Hematopoietic multipotent progenitor cell treated with erythropoietin and hydrocortisone succinate and interleukin-3 and kit ligand, for 4 days (in vitro differentiated cells): ENCODE data around the gene DEPP1.
A peak's percentile ranks its signal among the peaks of the same experiment; 100 is the strongest.

Experiments
- DNase-seq: peaks from one replicate; pipeline ENCODE4 v3.0.0-alpha.2; 2015

DEPP1 gene

DNA sequence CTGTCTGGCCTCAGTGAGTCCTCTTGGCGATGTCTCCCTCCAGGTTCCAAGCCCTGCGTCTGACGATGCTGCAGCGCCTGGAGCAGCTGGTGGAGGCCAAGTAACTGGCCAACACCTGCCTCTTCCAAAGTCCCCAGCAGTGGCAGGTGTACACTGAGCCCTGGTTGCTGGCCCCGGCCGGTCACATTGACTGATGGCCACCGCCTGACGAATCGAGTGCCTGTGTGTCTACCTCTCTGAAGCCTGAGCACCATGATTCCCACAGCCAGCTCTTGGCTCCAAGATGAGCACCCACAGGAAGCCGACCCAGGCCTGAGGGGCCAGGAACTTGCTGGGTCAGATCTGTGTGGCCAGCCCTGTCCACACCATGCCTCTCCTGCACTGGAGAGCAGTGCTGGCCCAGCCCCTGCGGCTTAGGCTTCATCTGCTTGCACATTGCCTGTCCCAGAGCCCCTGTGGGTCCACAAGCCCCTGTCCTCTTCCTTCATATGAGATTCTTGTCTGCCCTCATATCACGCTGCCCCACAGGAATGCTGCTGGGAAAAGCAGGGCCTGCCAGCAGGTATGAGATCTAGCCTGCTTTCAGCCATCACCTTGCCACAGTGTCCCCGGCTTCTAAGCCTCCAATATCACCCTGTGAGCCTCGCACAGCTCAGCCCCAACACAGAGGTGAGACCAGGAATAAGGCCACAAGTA lies 14.8 kb upstream of the DEPP1 start:
- DNase-seq: no peak

DNA sequence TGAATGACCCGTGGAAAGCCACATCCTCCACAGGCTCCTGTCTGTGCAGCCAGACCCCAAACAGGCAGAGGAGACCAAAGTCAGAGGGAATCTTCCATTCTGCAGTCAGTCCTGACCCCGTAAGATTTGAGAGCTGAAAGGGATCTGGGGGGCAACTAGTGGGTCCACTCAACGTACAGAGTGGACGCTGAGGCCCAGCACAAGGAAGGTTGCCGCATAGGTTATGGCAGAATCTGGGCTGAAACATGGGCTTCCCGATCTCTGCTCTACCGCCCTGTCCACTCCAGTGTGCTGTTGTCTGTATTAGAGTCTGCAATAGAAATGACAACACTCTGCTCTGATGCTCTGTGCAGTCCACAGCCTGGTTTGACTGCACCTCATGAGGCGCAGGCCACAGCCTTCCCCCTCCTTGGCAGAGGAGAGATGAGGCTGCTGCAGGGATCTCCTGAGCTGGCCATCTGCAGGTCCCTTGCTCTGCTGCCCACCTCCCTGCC lies 14.2 kb upstream of the DEPP1 start:
- DNase-seq: no peak

DNA sequence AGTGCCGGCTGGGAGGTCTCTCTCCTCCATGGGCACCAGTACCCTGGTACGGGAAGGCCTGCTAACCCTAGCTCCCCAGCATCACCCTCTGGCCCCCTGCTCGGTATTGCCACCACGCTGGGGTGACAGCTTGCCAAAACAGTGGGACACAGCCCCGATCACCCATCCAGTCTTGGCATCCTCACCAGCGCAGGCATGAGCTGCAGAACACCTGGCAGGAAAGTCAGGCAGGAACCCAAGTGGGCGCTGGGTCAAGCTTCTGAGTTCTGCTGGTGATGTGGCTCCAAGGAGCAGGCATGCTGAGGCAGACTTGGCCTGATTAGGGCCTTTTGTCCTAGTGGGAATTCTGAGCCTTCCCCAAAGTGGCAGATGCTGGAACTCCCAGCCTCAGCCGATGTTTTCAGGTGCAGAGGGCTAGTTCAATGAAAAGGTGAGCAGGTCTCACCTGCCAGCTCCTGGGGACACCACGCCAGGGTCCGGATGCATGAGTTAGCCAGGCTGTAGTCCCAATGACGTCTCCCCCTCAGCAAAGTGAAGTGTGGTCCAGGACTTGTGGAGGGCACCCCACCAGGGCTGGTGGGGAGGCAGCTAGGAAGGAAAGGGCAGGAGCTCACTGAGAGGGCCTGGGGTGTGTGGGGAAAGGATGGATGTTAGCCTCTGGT lies 13.6 kb upstream of the DEPP1 start:
- DNase-seq: no peak

DNA sequence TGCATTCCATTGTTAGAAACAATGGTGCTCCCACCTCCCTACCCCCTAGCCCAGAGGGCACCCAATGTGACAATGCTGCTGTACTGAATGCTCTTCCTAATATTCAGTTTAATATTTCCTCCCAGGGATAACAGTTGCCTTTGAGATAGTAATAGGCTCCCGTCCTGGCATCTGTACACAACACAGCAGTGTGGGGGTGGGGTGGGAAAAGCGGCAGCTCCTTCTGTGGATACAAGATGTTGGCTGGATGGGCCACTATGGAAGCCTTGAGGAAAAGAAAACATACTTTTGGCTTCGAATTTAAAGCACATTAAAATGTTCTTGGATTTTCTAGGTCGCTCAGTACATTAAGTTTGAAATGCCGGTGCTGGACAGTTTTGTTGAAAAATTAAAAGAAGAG lies 13.0 kb upstream of the DEPP1 start:
- no peak for DNase-seq

DNA sequence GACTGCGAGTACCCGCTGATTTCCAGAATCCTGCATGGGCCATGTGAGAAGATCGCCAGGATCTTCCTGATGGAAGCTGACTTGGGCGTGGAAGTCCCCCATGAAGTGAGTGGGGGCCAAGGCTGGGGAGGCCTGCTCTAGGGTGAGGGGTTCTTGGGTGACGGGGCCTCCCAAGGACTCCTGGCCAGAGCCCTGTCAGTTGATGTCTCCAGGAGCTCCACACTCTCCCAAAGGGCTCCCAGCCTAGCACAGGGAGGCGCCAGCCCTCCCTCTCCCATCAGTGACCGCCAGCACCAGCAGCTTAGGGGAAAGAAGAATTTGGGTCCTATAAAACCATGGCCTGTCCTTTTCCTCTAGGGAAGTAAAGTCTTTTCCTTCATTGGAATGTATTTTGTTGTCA lies 12.4 kb upstream of the DEPP1 start:
- DNase-seq: no peak

DNA sequence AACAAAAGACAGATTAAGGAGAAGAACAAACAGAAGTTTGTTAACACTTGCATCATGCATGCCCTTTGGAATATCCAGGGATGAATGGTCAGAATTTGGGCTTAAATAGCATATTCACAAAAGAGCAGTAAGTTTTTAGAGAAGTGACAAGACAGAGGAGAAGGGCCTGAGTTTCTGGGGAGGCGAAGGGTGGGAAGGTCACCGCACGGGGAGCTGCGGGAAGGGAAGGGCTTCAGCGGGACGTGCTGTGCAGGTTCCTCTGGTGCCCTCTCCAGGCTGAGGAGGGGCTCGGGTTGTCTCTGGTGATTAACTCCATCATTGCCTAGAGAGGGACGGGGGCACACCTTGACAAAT lies 11.7 kb upstream of the DEPP1 start:
- peak; percentile 70 for DNase-seq

DNA sequence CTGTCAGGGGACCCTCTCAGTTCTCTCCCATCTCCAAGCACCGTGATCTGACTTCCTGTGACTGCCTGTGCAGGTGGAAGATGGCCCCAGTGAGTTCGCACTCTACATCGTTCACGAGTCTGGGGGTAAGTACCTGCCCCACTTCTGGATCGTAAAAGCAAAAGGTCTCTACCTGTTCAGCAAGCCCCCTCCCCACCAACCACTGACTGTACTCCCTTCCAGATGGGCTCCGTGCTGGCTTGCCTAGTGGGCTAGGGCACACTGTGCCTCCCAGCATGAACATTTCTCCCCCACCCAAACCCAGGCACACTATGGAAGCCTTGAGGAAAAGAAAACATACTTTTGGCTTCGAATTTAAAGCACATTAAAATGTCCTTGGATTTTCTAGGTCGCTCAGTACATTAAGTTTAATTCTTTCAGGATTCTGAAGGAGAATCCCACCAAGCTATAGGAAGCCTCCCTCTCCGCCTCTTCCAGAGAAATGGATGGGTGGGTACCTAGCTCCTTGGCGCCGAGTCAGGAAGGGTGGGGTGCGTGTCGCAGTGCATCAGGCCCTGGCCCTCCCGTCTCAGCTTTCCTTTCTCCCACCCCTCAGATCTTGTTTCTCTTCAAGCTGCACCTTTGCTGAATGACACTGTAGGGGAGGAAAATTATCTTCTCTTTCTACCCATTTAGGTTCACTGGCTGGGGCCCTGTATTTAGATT lies 11.1 kb upstream of the DEPP1 start:
- DNase-seq: no peak

DNA sequence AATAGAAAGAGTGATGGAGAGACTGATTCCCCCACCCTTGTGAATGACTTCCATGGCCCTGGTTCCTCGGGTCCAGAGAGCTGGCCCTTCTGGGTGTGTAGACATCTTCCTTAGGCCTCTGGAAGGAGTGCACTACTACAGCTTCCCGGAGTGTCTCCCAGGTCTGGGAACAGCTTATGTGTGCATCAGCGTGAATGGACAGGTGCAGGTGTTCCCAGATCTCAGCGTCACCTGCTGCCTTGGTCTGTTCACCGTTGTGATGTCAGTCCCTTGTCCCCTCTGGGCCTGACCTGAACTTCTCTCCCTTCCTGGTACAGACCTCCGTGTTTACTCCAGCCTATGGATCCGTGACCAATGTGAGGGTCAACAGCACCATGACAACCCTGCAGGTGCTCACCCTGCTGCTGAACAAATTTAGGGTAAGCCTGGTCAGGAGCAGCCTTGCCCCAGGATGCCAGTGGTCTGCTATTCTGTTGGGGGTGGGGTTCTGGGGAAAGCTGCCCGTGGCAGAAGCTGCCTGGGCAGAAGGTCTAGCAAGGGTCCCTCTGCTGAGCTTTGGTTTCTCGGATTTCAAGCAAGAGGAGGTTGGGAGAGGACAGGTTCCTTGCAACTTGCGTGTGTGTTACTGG lies 10.5 kb upstream of the DEPP1 start:
- DNase-seq: no peak

DNA sequence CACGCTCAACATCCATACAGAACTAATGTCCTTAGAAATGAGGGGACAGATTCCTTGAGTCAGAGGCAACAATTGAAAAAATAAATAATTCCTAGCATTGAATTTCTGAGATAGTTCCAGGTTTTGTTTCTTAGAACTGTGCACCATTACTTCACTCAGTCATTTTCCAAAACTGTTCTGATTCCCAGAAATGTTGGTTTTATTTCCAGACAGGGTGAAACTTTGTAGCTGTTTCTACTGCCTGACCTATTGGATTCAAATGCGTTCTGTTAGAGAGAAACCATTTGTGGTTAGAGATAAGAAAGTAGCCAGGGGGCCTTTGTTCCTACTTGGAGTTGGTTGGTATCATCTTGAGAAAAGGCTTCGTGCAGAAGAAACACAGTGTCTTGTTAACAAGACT lies 8.1 kb upstream of the DEPP1 start:
- DNase-seq: peak; percentile 84

DNA sequence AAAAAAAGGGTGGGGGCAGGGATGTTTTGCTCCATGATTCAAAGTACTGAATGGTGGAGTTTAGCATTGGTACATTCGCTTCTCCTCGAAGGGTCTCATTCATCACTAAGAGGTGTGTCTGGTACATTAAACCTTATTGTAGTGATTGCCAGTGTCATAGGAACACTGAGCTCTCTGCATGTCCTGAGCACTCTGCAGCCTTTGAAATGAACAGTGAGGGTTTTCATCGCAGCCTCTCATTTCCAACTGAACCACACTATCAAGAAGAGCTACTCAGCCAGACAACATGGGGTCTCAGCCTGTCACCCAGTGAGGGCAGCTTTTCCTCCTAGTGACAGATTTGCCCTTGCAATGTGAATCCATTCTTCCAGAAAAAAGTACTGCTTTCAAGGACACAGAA lies 7.6 kb upstream of the DEPP1 start:
- no peak for DNase-seq

DNA sequence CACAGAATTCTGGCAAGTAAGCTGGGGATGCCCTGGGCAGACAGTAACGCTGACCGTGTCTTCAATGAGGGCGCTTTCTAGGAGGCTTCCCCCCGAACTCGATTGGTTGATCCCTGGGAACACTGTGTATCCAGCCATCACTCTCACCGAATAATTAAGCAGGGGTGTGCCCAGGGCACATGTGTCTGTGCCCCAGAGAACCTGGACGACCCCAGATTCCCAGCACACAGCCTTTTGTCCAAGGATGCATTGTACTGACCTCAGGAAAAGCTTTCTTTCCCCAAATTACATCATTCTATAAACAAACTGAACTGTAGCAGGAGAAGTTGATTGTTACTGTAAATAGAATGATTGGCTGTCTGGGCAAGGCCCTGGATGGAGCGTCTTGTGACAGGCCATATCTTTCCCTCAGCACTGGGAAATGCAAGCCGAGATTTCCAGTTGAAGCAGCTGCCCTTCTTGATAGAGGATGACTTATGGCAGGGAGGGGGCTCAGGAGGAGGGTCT lies 6.6 kb upstream of the DEPP1 start:
- no peak for DNase-seq

DNA sequence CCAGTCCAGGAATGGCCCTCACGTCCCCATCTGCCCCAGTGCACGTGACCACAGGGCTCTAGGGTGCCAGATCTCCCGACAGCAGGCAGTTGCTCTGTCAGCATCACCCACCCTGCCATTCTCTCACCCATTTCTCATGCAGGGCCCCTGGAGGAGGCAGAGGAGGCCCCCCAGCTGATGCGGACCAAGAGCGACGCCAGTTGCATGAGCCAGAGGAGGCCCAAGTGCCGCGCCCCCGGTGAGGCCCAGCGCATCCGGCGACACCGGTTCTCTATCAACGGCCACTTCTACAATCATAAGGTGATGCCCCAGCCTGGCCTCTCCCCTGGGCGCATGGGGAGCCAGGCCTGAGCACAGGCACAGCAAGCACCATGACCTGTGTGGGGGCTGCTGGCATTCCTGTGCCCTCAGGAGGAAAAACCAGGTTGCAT lies 6.1 kb upstream of the DEPP1 start:
- no peak for DNase-seq

DNA sequence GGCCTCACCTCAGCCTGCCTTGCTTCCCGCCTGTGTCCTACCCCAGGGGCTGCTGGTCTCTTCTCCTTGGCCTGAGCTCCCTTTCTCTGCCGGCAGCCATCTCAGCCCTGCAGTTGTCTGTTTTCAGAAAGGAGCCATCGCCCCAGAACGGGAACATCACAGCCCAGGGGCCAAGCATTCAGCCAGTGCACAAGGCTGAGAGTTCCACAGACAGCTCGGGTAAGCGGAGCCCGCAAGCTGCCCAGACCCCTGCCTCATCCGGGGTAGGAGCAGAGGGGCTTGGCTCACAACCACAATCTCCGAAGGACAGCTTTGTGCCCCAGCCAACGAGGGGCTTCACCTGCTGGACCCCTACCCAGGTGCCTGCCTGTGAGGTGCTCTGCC lies 5.3 kb upstream of the DEPP1 start:
- no peak for DNase-seq

DNA sequence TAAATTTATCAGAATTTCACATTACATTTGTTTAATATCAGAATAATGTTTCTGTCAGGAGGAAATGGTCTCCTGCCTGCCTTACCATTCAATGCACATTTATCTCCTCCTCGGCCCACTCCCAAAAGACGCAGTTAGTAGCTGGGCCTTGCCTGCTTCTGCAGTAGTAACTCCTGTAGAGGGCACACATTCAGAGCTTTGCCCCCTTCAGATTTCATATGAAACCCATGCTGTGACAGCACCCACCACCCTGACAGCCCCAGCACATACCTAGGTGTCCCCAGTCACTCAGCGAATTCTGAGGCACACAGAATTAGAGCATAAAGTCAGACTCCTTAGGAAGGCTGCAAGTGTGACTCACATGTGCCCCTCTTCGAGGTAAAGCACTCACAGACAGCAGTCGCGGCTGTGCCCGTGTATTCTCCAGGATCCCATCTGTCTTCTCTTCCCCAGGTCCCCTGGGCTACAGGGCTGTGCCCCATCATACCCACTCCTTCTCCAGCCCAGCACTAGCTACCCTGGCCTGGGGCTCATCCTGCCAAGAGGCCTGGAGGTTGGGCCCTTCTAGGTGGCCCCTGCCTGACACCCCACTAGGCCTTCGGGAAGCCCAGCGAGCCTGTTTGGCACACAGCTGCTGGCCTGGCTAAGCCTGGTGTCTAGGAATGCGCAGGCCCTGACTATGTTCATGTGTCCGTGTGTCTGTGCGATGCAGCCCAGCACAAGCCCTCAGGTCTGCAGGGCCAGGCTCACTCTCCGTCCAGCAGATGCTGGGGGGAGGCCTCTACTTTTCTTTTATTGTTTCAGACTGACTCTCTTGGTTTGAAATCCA lies 4.7 kb upstream of the DEPP1 start:
- no peak for DNase-seq

DNA sequence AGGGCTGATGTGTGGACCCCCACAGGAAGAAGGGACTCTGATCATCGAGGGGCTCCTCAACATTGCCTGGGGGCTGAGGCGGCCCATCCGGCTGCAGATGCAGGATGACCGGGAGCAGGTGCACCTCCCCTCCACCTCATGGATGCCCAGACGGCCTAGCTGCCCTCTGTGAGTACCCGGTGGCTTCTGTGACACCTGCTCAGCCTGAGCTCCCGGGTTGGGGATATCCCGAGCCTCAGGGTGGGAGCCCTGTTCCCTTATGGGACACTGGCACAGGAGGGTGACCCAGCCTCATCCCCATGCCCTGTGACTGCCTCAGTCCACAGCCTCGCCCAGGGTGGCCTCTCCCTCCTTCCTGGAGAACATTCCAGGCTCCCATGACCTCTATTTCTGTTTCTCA lies 3.9 kb upstream of the DEPP1 start:
- DNase-seq: no peak

DNA sequence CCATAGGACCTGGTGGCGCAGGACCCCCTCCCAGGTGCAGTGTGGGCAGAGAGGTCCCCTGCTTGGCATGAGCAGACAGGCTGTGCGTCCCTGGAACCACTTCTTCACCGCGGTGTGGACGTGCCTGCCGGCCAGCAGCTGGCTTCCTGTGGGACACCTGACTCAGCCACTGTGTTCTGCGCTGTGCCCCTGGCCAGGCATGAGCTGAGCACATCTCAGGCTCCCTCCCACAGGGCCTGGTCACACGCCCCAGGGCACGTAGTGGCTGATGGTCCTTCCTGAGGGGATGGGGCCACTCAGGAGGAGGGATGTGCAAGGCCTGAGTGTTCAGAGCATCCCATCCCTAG lies 3.5 kb upstream of the DEPP1 start:
- DNase-seq: no peak

DNA sequence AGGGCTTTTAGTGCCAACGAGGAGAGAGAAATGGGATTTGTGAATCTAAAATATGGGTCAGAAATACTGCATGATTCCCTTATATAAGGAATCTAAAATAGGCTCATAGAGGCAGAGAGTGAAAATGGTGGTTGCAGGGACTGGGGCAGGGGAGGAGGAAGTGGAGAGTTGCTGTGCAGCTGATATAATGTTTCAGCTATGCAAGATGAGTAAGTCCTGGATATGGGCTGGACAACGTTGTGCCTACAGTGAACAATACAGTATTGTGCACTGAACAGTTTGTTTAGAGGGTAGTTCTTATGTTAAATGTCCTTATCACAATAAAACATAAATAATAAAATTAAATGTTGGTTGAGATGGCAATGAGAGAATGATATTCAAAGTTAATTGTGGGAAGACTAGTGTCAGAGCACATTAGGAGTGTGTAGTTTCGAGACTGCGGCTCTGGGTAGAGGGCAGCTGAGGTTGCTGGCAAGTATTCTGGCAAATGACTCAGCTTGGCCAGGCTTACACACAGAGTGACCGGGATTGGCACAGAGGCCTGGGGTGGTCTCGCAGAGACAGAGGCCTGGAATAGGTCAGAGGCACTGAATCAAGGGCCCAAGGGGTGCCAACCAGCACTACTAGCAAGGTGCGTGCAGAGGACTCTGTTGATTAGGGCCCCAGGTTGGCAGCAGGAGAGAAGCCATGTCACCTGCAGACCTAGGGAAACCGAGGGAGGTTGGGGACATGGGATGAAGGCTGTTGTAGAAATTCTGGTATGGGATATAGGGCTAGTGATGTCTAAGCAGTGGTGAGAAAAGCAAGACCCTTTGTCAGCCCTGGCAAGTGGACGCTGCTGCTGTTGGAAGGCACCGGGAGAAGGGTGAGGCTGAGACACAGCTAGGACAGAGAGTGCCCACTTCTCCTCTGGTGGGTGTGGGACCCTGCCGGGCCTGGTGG lies 2.8 kb upstream of the DEPP1 start:
- peak; percentile 55 for DNase-seq

DNA sequence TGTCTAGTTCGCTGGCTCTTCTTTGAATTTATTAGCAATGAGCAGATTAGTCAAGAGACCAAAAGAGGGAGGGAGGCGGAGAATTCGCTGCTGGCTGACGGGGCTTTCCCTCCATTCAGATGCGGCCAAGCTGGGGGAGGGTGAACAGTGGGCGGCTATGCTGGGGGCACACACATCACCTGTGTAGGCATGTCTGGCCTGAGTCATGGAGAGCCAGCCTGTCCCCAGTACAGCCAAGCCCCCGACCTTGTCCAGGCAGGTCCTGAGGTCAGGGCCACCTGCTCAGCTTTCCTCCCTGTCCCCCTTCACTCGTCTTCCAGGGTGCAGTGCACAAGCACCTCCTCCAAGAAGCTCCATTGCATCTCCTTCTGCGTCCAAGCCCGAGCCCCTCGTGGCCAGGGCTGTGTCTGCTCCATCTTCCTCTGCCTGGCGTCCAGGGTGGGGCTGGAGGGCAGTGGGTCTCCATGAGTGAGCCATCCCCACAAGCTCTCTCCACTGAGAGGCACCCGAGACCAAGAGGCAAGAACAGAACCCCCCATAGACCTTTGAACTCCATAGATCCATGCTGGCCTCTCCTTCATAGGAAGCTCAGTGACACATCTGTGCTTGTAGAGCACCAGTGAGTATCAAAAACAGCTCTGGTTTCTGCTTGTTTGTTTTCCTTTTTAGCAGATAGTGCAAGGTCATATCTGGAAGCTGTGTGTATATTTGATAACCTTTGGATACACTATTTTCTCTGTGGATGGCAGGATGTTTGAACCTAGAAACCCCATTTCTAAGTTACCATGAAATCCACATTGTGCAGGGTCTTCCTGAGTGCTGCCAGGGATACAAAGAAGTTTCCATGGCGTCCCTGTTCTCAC lies 1.9 kb upstream of the DEPP1 start:
- no peak for DNase-seq

DNA sequence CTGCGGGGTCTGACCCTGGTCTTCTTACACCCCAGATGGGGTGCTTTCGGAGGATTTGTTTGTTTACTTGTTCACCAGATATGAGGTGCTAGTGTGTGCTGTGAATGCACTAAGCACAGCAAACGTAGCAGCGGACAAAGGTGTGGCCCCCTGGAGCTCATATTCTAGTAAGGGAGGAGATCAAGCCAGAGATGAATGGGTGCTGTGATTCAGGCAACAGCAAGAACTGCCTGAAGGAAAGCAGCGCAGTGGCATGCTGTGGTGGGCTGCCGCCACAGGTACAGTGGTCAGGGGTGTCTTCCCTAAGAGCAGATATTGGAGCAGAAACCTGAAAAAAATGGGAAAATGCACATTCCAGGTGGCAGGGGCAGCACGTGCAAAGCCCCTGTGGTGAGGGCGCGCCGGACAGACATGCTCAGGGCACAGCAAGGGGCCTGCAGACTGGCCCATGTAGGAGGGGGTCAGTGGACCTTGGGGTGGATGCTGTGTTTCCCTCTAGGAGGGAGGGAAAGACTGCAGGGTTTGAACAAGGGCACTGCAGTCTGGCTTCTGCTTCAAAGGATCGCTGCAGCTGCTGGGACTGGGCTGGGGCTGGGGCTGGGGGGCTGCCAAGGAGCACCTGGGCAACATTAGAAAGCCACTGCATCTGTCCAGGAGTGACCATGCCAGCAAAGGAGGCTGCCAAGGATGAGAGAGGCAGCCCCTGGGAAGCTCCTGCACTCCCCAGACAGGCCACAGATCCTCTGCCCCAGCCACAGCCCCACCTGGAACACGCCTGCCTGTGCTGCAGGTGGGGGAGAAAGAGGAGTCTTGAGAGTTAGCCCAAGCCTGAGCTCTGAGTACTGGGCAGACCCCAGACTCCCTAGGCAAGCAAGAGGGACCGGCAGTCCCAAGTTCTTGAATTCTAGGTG lies 927 bp upstream of the DEPP1 start:
- no peak for DNase-seq

DNA sequence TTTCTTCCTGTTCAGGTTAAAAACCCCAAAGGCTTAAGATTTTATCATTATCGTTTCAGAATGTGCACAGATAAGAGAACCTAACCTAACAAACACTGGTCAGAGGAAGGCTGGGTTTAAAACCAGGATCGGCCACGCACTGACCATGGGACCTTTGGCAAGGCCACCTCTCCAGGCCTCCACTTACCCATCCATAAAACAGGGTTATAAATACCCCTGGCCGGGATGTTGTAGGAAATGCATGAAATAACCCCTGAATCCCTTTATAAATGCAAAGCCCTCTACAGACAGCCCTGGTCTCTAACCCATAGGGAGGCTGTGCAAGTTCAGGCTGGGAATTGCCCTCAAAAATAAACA lies 418 bp downstream of the DEPP1 start:
- no peak for DNase-seq
